Endothelial cell of umbilical vein (primary cell): ENCODE data around the gene ZNF441. TPM values are rescaled to one million over a fixed set of nuclear protein-coding genes. Genes with fewer than 3 reads are reported as not detected.

Experiments
- BruUV-seq: library from RNA; stranded (reverse); fragments of 400-500 nt; replicated peaks from 2 replicates; lab custom pipeline; 2021; lab: Mats Ljungman, UMichigan
- CTCF ChIA-PET: fragments of 300-600, 350-600 bp; sonication (Branson Sonifier 250); formaldehyde crosslinking; loops from one replicate; lab custom pipeline; 2021; ENCODE audit warnings: antibody characterized with exemption, inconsistent platforms; lab: Charles Lee
- POLR2A ChIA-PET: fragments of 300-600, 350-600 bp; sonication (Branson Sonifier 250); formaldehyde crosslinking; loops from one replicate; lab custom pipeline; 2021; ENCODE audit warnings: antibody characterized with exemption, inconsistent platforms; lab: Charles Lee
- DNase-seq: peaks from one replicate; pipeline ENCODE4 v3.0.0-alpha.2; 2011; ENCODE audit warnings: low read depth, low spot score
- FAIRE-seq: peaks from 2 replicates; lab custom pipeline; 2011; peaks lifted over from hg19 to GRCh38; lab: Jason Lieb, UNC
- H2AFZ ChIP-seq: 2 replicates; pipeline ENCODE4 v1.6.0; 2012; ENCODE audit warnings: low read depth, low read length, control low read depth, inconsistent platforms
- H3K27ac ChIP-seq: 2 replicates; pipeline ENCODE4 v1.5.1; 2011; ENCODE audit warnings: low read depth, mild to moderate bottlenecking, control low read depth, low read length, moderate library complexity; ENCODE audit not compliant: insufficient read depth
- H3K27me3 ChIP-seq, 2 experiments: 2 replicates each; pipeline versions ENCODE4 v1.6.0 to v1.6.1; 2011; ENCODE audit warnings: low read length in 2 of 2, mixed read lengths in 1 of 2; ENCODE audit not compliant: control insufficient read depth in 2 of 2, insufficient read depth in 2 of 2
- H3K36me3 ChIP-seq, 2 experiments: 2 replicates in 1 of 2; 3 replicates in 1 of 2; pipeline ENCODE4 v1.5.1; 2011; ENCODE audit warnings: low read length in 2 of 2, mild to moderate bottlenecking in 1 of 2, moderate library complexity in 1 of 2; ENCODE audit not compliant: control insufficient read depth in 2 of 2, insufficient read depth in 2 of 2; ENCODE audit errors: extremely low read depth in 1 of 2
- H3K4me1 ChIP-seq: 3 replicates; pipeline ENCODE4 v1.5.1; 2011; ENCODE audit warnings: mild to moderate bottlenecking, low read length; ENCODE audit not compliant: control insufficient read depth, insufficient read depth; ENCODE audit errors: extremely low read depth
- H3K4me2 ChIP-seq: 2 replicates; pipeline ENCODE4 v1.6.1; 2011; ENCODE audit warnings: low read length, control low read depth, mixed read lengths; ENCODE audit not compliant: insufficient read depth
- H3K4me3 ChIP-seq, 3 experiments: fragments of 200-600 bp in 1 of 3; sonication (generic), shearing (Covaris generic) in 1 of 3; replicated peaks in 1 of 3; 2 replicates each; pipeline ENCODE4 v1.5.1; 2011 to 2016; ENCODE audit warnings: control low read depth in 3 of 3, low read length in 3 of 3, mild to moderate bottlenecking in 2 of 3, inconsistent platforms in 1 of 3, low read depth in 1 of 3, moderate library complexity in 1 of 3; ENCODE audit not compliant: insufficient read depth in 1 of 3
- H3K79me2 ChIP-seq: 2 replicates; pipeline ENCODE4 v1.6.0; 2012; ENCODE audit warnings: low read length, inconsistent platforms; ENCODE audit not compliant: control insufficient read depth, insufficient read depth
- H3K9ac ChIP-seq: replicated peaks from 2 replicates; pipeline ENCODE3; 2011; ENCODE audit warnings: low read length, control low read depth; ENCODE audit not compliant: insufficient read depth; ENCODE audit errors: extremely low read depth
- H3K9me1 ChIP-seq: replicated peaks from 3 replicates; pipeline ENCODE4 v1.6.0; 2011; ENCODE audit warnings: mild to moderate bottlenecking, low read length; ENCODE audit not compliant: control insufficient read depth, insufficient read depth; ENCODE audit errors: extremely low read depth
- H3K9me3 ChIP-seq: replicated peaks from 2 replicates; pipeline ENCODE4 v1.5.1; 2012; ENCODE audit warnings: low read length, inconsistent platforms; ENCODE audit not compliant: control insufficient read depth, insufficient read depth
- H4K20me1 ChIP-seq: replicated peaks from 2 replicates; pipeline ENCODE3; 2011; ENCODE audit warnings: mild to moderate bottlenecking, low read length; ENCODE audit not compliant: control insufficient read depth, insufficient read depth; ENCODE audit errors: extremely low read depth
- CTCF ChIP-seq, 2 donors: IDR thresholded peaks; 1 replicate in 1 of 2; 2 replicates in 1 of 2; pipeline ENCODE4 v1.5.1; 2011; ENCODE audit warnings: low read length in 2 of 2, mild to moderate bottlenecking in 2 of 2, moderate library complexity in 2 of 2, control low read depth in 1 of 2, inconsistent platforms in 1 of 2, low read depth in 1 of 2; ENCODE audit not compliant: insufficient read depth in 1 of 2; ENCODE audit errors: extremely low read depth in 1 of 2
- EZH2 ChIP-seq: IDR thresholded peaks from 2 replicates; pipeline ENCODE4 v1.6.1; 2012; ENCODE audit warnings: borderline replicate concordance, low read depth, mild to moderate bottlenecking, moderate library complexity, low read length, inconsistent platforms; ENCODE audit not compliant: severe bottlenecking
- GATA2 ChIP-seq: IDR thresholded peaks from 2 replicates; pipeline ENCODE4 v1.7.0; 2011; ENCODE audit warnings: low read depth, mild to moderate bottlenecking, moderate library complexity, mixed read lengths, low read length; ENCODE audit not compliant: insufficient read length, insufficient read depth
- JUN ChIP-seq: IDR thresholded peaks from 2 replicates; pipeline ENCODE4 v1.6.1; 2011; ENCODE audit warnings: borderline replicate concordance, low read depth; ENCODE audit not compliant: insufficient read length, insufficient read depth
- MAX ChIP-seq: IDR thresholded peaks from 2 replicates; pipeline ENCODE4 v1.6.1; 2011; ENCODE audit not compliant: insufficient read depth, insufficient read length
- MYC ChIP-seq: IDR thresholded peaks from one replicate; pipeline ENCODE4 v1.6.1; 2011; ENCODE audit warnings: mild to moderate bottlenecking, low read depth, low read length
- POLR2A ChIP-seq: IDR thresholded peaks from 2 replicates; pipeline ENCODE4 v1.6.1; 2012; ENCODE audit warnings: low read depth, mild to moderate bottlenecking, control low read depth, low read length
- dilution Hi-C: fragments of 300-500 bp; cut with MboI; formaldehyde crosslinking; loops from one replicate; pipeline ENCODE4 v1.15.0; 2019; ENCODE audit warnings: low sequenced_read_pairs; ENCODE audit not compliant: extremely low pct_ligation_motif_present
- intact Hi-C: fragments of 100-400 bp; cut with micrococcal nuclease; formaldehyde crosslinking; loops from one replicate; pipeline ENCODE4 v1.10.0; 2022
- polyA plus RNA-seq, 4 experiments: library from polyadenylated mRNA; depleted of rRNA in 3 of 4; stranded (reverse) in 3 of 4; unstranded in 1 of 4; fragments of >200 nt; gene quantifications; 2 replicates each; pipeline versions ENCODE4 v1.2.1 to v1.2.3, GENCODE V29; 2011 to 2012; ENCODE audit warnings: missing spikeins in 1 of 4
- total RNA-seq: library from RNA; stranded (reverse); gene quantifications from 2 replicates; pipeline ENCODE4 v1.2.3, GENCODE V29; 2021

ZNF441 gene
- total and polyA plus RNA-seq, 2 donors (not counting 3 experiments of a cell fraction or from before 2014, with no cell fraction given), result 1.9 to 4.5 TPM

GRCh38 chr19:11813703-11814028, 46.9 kb downstream of the ZNF441 start:
- no peak for TF ChIP-seq JUN
- no peak for TF ChIP-seq GATA2
- no peak for TF ChIP-seq EZH2
- TF ChIP-seq POLR2A, result no peak
- TF ChIP-seq MYC, result no peak
- TF ChIP-seq MAX, result no peak
- TF ChIP-seq CTCF (IDR thresholded peaks at IDR 0.05; ENCODE audit: extremely low read depth in 1 of 2, insufficient read depth in 1 of 2, low read depth in 1 of 2, low read length in 2 of 2), result no peak
- Histone ChIP-seq H3K4me1 (peaks cover 6% of the 10 kb centered on the region), H3K79me2 (no peaks in the 10 kb centered on the region), H4K20me1 (no peaks in the 10 kb centered on the region), H3K4me3 (peak overlapping the region; percentile 13 to 70 (median 69)), H3K27ac (no peak overlapping the region), H3K36me3 (no peaks in the 10 kb centered on the region), H3K4me2 (peak overlapping the region; percentile 83), H3K9ac (no peak overlapping the region), H2AFZ (peak overlapping the region; percentile 93), H3K9me1 (no peaks in the 10 kb centered on the region), H3K27me3 (no peaks in the 10 kb centered on the region), H3K9me3 (no peaks in the 10 kb centered on the region)
- intact Hi-C loops, result loop anchor here (2.0 to 5.0 kb wide), 4 partner anchors 15 to 329 kb away; partner anchors contain the start of genes ZNF20, ZNF491 and ZNF823
- DNase-seq, result no peak
- CTCF ChIA-PET, result interaction anchor here (0.7 to 2.7 kb wide), 6 partner anchors 15 to 141 kb away, joined by 3 to 10 read pairs (median 6); partner anchors contain the start of genes ZNF491 and ZNF700
- BruUV-seq, result no TSS peak
- FAIRE-seq, result no peak
- dilution Hi-C loops, result no loop called here
- POLR2A ChIA-PET, result no interaction called here
